ENCODE data around the gene TXNDC11. TPM values are rescaled to one million over a fixed set of nuclear protein-coding genes. Genes with fewer than 3 reads are reported as not detected.

TXNDC11 gene
- total and polyA plus RNA-seq, 4 donors, result 64.8 to 78.8 (median 72.2) TPM

- Histone ChIP-seq H3K9me3 (ENCODE audit: control insufficient read depth in 4 of 4, insufficient read depth in 3 of 4, low read length in 3 of 4) (no peaks in the 10 kb centered on the region), H3K4me1 (ENCODE audit: control insufficient read depth in 5 of 5, insufficient read depth in 5 of 5, low read length in 5 of 5) (peaks cover 0 to 9% (median 7%) of the 10 kb centered on the region in 5 donors), H3K4me3 (no peak overlapping the region), H3K27ac (ENCODE audit: low read depth in 1 of 2, low read length in 1 of 2) (peak overlapping the region in 1 of 2 donors; percentile 21), H3K36me3 (ENCODE audit: control insufficient read depth in 4 of 4, insufficient read depth in 4 of 4, low read length in 4 of 4) (peaks cover 22 to 54% (median 40%) of the 10 kb centered on the region in 4 donors), H3K9ac (ENCODE audit: insufficient read depth in 1 of 2, low read length in 2 of 2) (no peak overlapping the region), H3K27me3 (ENCODE audit: control insufficient read depth in 3 of 3, insufficient read depth in 3 of 3, low read length in 2 of 3) (no peaks in the 10 kb centered on the region)
- ATAC-seq (ENCODE audit: insufficient read depth, low FRiP score), result no peak
- no peak for DNase-seq
- TF ChIP-seq, protein P1, sequence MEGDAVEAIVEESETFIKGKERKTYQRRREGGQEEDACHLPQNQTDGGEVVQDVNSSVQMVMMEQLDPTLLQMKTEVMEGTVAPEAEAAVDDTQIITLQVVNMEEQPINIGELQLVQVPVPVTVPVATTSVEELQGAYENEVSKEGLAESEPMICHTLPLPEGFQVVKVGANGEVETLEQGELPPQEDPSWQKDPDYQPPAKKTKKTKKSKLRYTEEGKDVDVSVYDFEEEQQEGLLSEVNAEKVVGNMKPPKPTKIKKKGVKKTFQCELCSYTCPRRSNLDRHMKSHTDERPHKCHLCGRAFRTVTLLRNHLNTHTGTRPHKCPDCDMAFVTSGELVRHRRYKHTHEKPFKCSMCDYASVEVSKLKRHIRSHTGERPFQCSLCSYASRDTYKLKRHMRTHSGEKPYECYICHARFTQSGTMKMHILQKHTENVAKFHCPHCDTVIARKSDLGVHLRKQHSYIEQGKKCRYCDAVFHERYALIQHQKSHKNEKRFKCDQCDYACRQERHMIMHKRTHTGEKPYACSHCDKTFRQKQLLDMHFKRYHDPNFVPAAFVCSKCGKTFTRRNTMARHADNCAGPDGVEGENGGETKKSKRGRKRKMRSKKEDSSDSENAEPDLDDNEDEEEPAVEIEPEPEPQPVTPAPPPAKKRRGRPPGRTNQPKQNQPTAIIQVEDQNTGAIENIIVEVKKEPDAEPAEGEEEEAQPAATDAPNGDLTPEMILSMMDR (IDR thresholded peaks at IDR 0.05; ENCODE audit: control extremely low read depth, extremely low read depth), result no peak
- 68 to 72% methylated on average over 5 of the region's 5 CpGs for WGBS, 2 donors
These were observed 60.0 kb downstream of the TXNDC11 start for GRCh38 chr16:11682655-11683096.

GRCh38 chr16:11681976-11682654 is 60.5 kb downstream of the TXNDC11 start:
- TF ChIP-seq, protein P1 (IDR thresholded peaks at IDR 0.05; ENCODE audit: control extremely low read depth, extremely low read depth), result no peak
- Histone ChIP-seq H3K36me3 (ENCODE audit: control insufficient read depth in 4 of 4, insufficient read depth in 4 of 4, low read length in 4 of 4) (peaks cover 18 to 51% (median 41%) of the 10 kb centered on the region in 4 donors), H3K9ac (ENCODE audit: insufficient read depth in 1 of 2, low read length in 2 of 2) (no peak overlapping the region), H3K27me3 (ENCODE audit: control insufficient read depth in 3 of 3, insufficient read depth in 3 of 3, low read length in 2 of 3) (no peaks in the 10 kb centered on the region), H3K9me3 (ENCODE audit: control insufficient read depth in 4 of 4, insufficient read depth in 3 of 4, low read length in 3 of 4) (no peaks in the 10 kb centered on the region), H3K4me3 (no peak overlapping the region), H3K27ac (ENCODE audit: low read depth in 1 of 2, low read length in 1 of 2) (peak overlapping the region in 1 of 2 donors; percentile 21), H3K4me1 (ENCODE audit: control insufficient read depth in 5 of 5, insufficient read depth in 5 of 5, low read length in 5 of 5) (peaks cover 0 to 9% (median 7%) of the 10 kb centered on the region in 5 donors)
- no peak for ATAC-seq (ENCODE audit: insufficient read depth, low FRiP score)
- 80 to 89% methylated on average over 12 of the region's 12 CpGs for WGBS, 2 donors
- DNase-seq, result no peak

DNA sequence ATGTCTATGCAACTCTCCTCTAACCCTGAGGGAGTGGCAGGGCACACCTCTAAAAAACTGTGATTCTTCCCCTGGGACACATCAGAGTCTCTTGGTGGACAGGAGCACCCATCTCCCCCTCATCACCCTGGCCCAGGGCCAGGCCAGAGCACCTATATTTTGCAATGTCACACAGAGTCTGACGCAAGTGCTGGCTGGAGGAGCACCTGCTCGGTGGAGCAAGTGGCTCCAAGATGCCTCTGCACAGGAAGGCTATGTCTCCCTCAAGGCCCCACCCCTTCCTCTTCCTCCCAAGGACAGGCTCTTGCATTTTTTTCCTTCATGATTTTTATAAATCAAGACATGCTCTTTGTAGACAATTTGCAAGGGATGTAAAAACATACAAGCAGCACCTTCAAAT is 61.1 kb downstream of the TXNDC11 start:
- ATAC-seq (ENCODE audit: insufficient read depth, low FRiP score) (no peak), DNase-seq (no peak)
- H3K9me3 ChIP-seq (ENCODE audit: control insufficient read depth in 4 of 4, insufficient read depth in 3 of 4, low read length in 3 of 4), result no peaks in the 10 kb centered on the region
- 13 to 21% methylated on average over 2 of the region's 2 CpGs for WGBS, 2 donors
- TF ChIP-seq, protein P1 (IDR thresholded peaks at IDR 0.05; ENCODE audit: control extremely low read depth, extremely low read depth), result no peak
- peaks cover 0 to 9% (median 3%) of the 10 kb centered on the region in 5 donors for H3K4me1 ChIP-seq (ENCODE audit: control insufficient read depth in 5 of 5, insufficient read depth in 5 of 5, low read length in 5 of 5)
- H3K36me3 ChIP-seq (ENCODE audit: control insufficient read depth in 4 of 4, insufficient read depth in 4 of 4, low read length in 4 of 4), result peaks cover 18 to 52% (median 43%) of the 10 kb centered on the region in 4 donors
- no peak overlapping the region for H3K4me3 ChIP-seq
- H3K9ac ChIP-seq (ENCODE audit: insufficient read depth in 1 of 2, low read length in 2 of 2), result no peak overlapping the region
- no peaks in the 10 kb centered on the region for H3K27me3 ChIP-seq (ENCODE audit: control insufficient read depth in 3 of 3, insufficient read depth in 3 of 3, low read length in 2 of 3)
- peak overlapping the region in 1 of 2 donors; percentile 6 for H3K27ac ChIP-seq (ENCODE audit: low read depth in 1 of 2, low read length in 1 of 2)
